ENCODE measurements around the gene PLXNB3. TPM values are rescaled to one million over a fixed set of nuclear protein-coding genes. Genes with fewer than 3 reads are reported as not detected.

PLXNB3 gene
- total and polyA plus RNA-seq, 2 experiments from 2014 or later = 0.70 to 4.1 TPM

- TF ChIP-seq, protein P1, sequence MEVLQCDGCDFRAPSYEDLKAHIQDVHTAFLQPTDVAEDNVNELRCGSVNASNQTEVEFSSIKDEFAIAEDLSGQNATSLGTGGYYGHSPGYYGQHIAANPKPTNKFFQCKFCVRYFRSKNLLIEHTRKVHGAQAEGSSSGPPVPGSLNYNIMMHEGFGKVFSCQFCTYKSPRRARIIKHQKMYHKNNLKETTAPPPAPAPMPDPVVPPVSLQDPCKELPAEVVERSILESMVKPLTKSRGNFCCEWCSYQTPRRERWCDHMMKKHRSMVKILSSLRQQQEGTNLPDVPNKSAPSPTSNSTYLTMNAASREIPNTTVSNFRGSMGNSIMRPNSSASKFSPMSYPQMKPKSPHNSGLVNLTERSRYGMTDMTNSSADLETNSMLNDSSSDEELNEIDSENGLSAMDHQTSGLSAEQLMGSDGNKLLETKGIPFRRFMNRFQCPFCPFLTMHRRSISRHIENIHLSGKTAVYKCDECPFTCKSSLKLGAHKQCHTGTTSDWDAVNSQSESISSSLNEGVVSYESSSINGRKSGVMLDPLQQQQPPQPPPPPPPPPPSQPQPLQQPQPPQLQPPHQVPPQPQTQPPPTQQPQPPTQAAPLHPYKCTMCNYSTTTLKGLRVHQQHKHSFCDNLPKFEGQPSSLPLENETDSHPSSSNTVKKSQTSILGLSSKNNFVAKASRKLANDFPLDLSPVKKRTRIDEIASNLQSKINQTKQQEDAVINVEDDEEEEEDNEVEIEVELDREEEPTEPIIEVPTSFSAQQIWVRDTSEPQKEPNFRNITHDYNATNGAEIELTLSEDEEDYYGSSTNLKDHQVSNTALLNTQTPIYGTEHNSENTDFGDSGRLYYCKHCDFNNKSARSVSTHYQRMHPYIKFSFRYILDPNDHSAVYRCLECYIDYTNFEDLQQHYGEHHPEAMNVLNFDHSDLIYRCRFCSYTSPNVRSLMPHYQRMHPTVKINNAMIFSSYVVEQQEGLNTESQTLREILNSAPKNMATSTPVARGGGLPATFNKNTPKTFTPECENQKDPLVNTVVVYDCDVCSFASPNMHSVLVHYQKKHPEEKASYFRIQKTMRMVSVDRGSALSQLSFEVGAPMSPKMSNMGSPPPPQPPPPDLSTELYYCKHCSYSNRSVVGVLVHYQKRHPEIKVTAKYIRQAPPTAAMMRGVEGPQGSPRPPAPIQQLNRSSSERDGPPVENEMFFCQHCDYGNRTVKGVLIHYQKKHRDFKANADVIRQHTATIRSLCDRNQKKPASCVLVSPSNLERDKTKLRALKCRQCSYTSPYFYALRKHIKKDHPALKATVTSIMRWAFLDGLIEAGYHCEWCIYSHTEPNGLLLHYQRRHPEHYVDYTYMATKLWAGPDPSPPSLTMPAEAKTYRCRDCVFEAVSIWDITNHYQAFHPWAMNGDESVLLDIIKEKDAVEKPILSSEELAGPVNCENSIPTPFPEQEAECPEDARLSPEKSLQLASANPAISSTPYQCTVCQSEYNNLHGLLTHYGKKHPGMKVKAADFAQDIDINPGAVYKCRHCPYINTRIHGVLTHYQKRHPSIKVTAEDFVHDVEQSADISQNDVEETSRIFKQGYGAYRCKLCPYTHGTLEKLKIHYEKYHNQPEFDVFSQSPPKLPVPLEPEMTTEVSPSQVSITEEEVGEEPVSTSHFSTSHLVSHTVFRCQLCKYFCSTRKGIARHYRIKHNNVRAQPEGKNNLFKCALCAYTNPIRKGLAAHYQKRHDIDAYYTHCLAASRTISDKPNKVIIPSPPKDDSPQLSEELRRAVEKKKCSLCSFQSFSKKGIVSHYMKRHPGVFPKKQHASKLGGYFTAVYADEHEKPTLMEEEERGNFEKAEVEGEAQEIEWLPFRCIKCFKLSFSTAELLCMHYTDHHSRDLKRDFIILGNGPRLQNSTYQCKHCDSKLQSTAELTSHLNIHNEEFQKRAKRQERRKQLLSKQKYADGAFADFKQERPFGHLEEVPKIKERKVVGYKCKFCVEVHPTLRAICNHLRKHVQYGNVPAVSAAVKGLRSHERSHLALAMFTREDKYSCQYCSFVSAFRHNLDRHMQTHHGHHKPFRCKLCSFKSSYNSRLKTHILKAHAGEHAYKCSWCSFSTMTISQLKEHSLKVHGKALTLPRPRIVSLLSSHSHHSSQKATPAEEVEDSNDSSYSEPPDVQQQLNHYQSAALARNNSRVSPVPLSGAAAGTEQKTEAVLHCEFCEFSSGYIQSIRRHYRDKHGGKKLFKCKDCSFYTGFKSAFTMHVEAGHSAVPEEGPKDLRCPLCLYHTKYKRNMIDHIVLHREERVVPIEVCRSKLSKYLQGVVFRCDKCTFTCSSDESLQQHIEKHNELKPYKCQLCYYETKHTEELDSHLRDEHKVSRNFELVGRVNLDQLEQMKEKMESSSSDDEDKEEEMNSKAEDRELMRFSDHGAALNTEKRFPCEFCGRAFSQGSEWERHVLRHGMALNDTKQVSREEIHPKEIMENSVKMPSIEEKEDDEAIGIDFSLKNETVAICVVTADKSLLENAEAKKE (CRISPR knock-in tag; IDR thresholded peaks at IDR 0.05) = no peak
- no peak for TF ChIP-seq ZNF114 (CRISPR knock-in tag; IDR thresholded peaks at IDR 0.05)
- TF ChIP-seq EZH2phosphoT487 (IDR thresholded peaks at IDR 0.05; ENCODE audit: unreplicated experiment) = no peak
- TF ChIP-seq, protein P2, sequence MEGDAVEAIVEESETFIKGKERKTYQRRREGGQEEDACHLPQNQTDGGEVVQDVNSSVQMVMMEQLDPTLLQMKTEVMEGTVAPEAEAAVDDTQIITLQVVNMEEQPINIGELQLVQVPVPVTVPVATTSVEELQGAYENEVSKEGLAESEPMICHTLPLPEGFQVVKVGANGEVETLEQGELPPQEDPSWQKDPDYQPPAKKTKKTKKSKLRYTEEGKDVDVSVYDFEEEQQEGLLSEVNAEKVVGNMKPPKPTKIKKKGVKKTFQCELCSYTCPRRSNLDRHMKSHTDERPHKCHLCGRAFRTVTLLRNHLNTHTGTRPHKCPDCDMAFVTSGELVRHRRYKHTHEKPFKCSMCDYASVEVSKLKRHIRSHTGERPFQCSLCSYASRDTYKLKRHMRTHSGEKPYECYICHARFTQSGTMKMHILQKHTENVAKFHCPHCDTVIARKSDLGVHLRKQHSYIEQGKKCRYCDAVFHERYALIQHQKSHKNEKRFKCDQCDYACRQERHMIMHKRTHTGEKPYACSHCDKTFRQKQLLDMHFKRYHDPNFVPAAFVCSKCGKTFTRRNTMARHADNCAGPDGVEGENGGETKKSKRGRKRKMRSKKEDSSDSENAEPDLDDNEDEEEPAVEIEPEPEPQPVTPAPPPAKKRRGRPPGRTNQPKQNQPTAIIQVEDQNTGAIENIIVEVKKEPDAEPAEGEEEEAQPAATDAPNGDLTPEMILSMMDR (conservative IDR thresholded peaks at IDR 0.05; ENCODE audit: low read depth in 2 of 2) = no peak
- no peak for TF ChIP-seq EZH2 (IDR thresholded peaks at IDR 0.05; ENCODE audit: low read depth, unreplicated experiment)
- no peak for TF ChIP-seq NANOG (IDR thresholded peaks at IDR 0.05; ENCODE audit: borderline replicate concordance)
- TF ChIP-seq POLR2AphosphoS5 (IDR thresholded peaks at IDR 0.05; ENCODE audit: low read depth) = no peak
Measured at GRCh38 chrX:153769865-153770600, 6.0 kb downstream of the PLXNB3 start (continued).

Measured in GM23338 (cell line).